Upper lobe of left lung (tissue), 4 donors: ENCODE measurements around the gene PATE3.

Experiments used
- CTCF ChIP-seq, 6 experiments: fragments of 450-650 bp in 4 of 6; fragments of 200-600 bp in 2 of 6; sonication (generic) in 2 of 6; IDR thresholded peaks; one replicate each; pipeline ENCODE4 v1.5.1; 2016 to 2019; ENCODE audit warnings: antibody characterized with exemption in 6 of 6
- POLR2AphosphoS5 ChIP-seq, 2 donors: sonication (generic); formaldehyde crosslinking; IDR thresholded peaks; one replicate each; pipeline ENCODE4 v1.5.1; 2017; ENCODE audit warnings: antibody characterized with exemption in 2 of 2

GRCh38 chr11:125745979-125746378 is 41.9 kb upstream of the PATE3 start, which contains the start of gene PATE1:
- no peak for TF ChIP-seq POLR2AphosphoS5 (IDR thresholded peaks at IDR 0.05)
- TF ChIP-seq CTCF (IDR thresholded peaks at IDR 0.05), result no peak
